ENCODE data around the gene TMOD2. TPM values are rescaled to one million over a fixed set of nuclear protein-coding genes. Genes with fewer than 3 reads are reported as not detected.

TMOD2 gene
- total RNA-seq, 1 donor from 2014 or later, result 7.0 TPM

GRCh38 chr15:51864408-51865056, 113.1 kb downstream of the TMOD2 start:
- TF ChIP-seq CTCF (IDR thresholded peaks at IDR 0.05), result no peak
- DNase-seq (ENCODE audit: low spot score in 2 of 2), result no peak
- peaks cover 5 to 26% of the 10 kb centered on the region in 2 donors for H3K36me3 ChIP-seq
- intact Hi-C loops (cut with DNase I), result no loop called here
- H3K27ac ChIP-seq, result no peak overlapping the region
- no peaks in the 10 kb centered on the region for H3K9me3 ChIP-seq
- no peaks in the 10 kb centered on the region for H3K4me1 ChIP-seq
- H3K27me3 ChIP-seq, result no peaks in the 10 kb centered on the region
- no peak overlapping the region for H3K4me3 ChIP-seq

GRCh38 chr15:51865317-51865716, 113.9 kb downstream of the TMOD2 start:
- Histone ChIP-seq H3K36me3 (peaks cover 13 to 34% of the 10 kb centered on the region in 2 donors), H3K27ac (no peak overlapping the region), H3K27me3 (no peaks in the 10 kb centered on the region), H3K4me3 (no peak overlapping the region), H3K4me1 (no peaks in the 10 kb centered on the region), H3K9me3 (no peaks in the 10 kb centered on the region)
- no peak for TF ChIP-seq CTCF (IDR thresholded peaks at IDR 0.05)
- DNase-seq (ENCODE audit: low spot score in 2 of 2), result no peak
- intact Hi-C loops (cut with DNase I), result no loop called here

Other genes starting within 250 kb of the TMOD2 start
- 8.6 TPM for gene DMXL2, start 128.8 kb upstream of the TMOD2 start, total RNA-seq
- not detected for gene SCG3, start 70.1 kb upstream of the TMOD2 start, total RNA-seq
- gene LYSMD2, start 13.9 kb upstream of the TMOD2 start, total RNA-seq, result 45.3 TPM
- 28.0 TPM for gene TMOD3, start 78.1 kb downstream of the TMOD2 start, total RNA-seq
- gene LEO1, start 220.2 kb downstream of the TMOD2 start, total RNA-seq, result 1.8 TPM